GM21825 (cell line): ENCODE results near the gene LAT.
"Not testable (repeated sequence)": the region's sequence is repeated elsewhere in the genome, so short reads cannot be mapped to it uniquely, and the experiment has no call there.

Experiments used
- ATAC-seq: cut with Tn5 transposase; IDR thresholded peaks from one replicate; pipeline ENCODE4 v1.9.1; 2021; ENCODE audit warnings: mild to moderate bottlenecking, moderate library complexity; ENCODE audit not compliant: unreplicated experiment

Gene LAT

DNA sequence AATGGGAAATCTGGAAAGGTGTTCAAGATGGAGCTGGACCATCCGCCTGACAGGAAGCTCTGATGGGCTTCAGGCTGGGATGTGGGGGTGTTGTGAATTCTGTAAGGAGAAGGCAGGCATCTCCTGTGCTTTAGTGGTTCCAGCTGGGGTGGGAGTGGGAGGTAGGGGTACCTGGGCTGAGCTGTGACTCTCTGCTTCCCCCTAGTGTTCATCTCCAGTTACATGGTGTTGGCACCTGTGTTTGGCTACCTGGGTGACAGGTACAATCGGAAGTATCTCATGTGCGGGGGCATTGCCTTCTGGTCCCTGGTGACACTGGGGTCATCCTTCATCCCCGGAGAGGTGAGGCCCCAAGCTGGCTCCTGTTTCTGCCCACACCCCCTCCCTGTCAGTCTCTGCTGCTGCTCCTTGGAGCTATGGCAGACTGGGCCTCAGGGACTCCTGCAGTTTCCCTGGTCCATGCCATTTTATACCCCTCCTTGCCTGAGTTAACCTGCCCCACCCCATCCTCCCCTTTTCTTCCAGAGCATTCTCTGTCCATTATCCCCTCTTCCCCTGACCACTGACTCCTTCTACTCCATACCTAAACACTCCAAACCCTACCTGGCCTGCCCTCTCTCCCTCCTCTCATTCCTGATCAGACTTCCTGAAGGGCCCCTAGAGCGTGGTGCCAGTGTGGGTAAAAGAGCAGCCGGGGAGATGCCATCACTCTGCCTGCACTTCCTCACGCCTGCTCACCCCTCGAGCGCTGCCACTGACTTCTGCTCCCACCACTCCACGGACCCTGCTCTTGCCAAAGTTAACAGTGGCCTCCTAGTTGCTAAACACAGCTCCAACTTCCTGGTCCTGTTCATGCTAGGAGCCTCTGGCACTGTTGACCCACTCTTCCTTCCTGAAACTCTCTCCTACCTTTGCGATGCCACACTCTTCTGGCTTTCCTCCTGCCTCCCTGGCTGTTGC lies 6.9 kb upstream of the LAT start:
- ATAC-seq: no peak

DNA sequence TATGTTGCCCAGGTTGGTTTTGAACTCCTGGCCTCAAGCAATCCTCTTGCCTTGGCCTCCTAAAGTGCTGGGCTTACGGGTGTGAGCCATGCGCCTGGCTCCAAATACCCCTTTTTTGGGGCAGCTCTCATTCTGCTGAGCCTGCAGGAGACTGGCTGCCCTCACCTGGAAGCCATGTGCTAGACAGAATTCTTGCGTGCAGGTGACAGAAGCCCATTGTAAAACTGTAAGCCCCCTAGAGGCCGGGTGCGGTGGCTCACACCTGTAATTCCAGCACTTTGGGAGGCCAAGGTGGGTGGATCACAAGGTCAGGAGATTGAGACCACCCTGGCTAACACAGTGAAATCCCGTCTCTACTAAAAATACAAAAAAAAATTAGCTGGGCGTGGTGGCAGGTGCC lies 4.5 kb upstream of the LAT start:
- ATAC-seq: not testable (repeated sequence)

DNA sequence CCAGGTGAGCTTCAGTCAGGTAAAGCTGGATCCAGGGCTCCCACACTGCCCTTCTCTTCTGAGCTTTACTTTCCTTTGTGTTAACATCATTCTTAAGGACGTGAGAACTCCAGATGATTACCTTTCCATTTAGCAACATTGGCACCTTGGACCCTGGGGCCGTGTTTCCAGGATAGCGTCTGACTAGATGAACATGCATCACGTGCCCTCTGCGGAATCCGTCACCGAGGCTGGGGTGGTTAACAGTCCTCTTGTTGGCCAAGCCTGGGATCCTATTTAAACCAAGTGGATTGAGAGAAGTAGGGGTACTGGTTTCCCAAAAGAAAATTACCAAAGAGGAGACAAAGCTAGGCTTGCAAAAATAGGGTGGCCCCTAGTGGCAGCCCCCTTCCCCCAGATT lies 3.9 kb upstream of the LAT start:
- no peak for ATAC-seq

DNA sequence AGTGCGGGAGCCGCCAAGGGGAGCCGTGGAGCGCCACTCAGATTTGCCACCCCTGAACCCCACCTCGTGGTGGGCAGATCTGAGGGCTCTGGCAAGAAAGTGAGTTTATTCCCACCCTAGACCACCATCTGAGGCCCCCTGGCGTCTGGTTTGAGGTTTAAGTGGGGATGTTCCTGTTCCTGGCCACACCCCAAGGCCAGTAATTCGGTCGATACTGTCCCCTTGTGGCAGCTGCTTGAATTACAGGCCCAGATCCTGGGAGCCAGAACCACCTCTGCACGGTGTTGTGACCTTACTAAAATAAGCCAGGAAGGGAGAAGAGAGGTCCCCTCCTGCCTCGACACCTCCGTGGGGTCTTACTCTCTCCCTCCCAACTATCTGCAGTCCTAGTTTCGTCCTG lies 3.3 kb upstream of the LAT start:
- no peak for ATAC-seq

DNA sequence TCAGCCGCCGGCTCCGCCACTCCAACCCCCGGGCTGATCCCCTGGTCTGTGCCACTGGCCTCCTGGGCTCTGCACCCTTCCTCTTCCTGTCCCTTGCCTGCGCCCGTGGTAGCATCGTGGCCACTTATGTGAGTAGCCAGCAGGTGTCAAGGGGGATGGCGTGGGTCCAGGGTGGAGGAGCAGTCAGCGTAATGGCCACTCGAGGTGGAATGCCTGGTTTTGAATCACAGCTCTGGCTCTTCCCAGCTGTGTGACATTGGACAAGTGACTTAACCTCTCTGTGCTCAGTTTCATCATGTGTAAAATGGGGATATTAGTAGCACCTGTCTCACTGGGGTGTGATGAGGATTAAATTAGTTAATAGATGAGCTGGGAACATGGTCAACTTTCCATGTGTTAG lies 2.4 kb upstream of the LAT start:
- no peak for ATAC-seq

DNA sequence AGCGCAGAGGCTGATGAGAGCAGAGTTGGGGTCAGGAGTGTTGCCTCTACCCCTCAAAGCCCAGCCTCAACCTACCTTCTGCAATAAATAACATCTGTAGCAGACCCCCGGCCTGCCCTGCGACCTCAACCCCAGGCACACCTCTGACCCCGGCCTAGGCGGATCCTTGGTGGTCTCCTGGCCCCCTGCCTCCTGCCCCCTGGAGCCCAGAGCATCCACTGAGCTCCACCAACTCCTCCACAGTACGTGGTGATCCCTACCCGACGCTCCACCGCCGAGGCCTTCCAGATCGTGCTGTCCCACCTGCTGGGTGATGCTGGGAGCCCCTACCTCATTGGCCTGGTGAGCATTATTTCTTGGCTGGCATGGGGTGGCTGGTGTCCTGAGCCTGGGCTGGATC lies 1.9 kb upstream of the LAT start:
- ATAC-seq: no peak

DNA sequence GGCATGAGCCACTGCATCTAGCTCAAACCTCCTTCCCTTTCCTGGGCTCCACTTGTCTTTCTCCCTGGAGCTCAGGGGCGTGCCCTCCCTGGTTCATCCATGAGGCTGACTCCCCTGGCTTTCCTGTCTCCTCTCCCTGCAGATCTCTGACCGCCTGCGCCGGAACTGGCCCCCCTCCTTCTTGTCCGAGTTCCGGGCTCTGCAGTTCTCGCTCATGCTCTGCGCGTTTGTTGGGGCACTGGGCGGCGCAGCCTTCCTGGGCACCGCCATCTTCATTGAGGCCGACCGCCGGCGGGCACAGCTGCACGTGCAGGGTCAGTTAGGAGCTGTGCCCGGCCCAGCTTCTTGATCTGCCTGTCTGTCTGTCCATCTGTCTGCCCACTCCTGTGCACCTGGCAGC lies 1.2 kb upstream of the LAT start:
- no peak for ATAC-seq

DNA sequence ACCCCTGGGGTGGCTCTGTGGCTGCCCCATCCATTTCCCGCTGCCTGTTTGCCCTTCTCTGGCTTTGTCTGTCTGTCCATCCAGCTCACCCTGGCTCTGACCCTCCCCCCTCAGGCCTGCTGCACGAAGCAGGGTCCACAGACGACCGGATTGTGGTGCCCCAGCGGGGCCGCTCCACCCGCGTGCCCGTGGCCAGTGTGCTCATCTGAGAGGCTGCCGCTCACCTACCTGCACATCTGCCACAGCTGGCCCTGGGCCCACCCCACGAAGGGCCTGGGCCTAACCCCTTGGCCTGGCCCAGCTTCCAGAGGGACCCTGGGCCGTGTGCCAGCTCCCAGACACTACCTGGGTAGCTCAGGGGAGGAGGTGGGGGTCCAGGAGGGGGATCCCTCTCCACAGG lies 761 bp upstream of the LAT start:
- ATAC-seq: no peak

GRCh38 chr16:28985211-28986041 lies 574 bp downstream of the LAT start:
- no peak for ATAC-seq

GRCh38 chr16:28986046-28986445 lies 1.2 kb downstream of the LAT start:
- ATAC-seq: no peak

DNA sequence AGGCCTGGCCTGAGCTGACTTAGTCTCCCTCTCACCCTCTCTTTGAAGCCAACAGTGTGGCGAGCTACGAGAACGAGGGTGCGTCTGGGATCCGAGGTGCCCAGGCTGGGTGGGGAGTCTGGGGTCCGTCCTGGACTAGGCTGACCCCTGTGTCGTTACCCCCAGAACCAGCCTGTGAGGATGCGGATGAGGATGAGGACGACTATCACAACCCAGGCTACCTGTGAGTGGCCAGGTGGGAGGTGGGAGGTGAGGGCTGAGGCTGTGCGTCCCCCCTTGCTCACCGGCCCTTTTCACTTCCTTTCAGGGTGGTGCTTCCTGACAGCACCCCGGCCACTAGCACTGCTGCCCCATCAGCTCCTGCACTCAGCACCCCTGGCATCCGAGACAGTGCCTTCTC lies 1.6 kb downstream of the LAT start:
- no peak for ATAC-seq

GRCh38 chr16:28987170-28987853 lies 2.5 kb downstream of the LAT start:
- no peak for ATAC-seq

DNA sequence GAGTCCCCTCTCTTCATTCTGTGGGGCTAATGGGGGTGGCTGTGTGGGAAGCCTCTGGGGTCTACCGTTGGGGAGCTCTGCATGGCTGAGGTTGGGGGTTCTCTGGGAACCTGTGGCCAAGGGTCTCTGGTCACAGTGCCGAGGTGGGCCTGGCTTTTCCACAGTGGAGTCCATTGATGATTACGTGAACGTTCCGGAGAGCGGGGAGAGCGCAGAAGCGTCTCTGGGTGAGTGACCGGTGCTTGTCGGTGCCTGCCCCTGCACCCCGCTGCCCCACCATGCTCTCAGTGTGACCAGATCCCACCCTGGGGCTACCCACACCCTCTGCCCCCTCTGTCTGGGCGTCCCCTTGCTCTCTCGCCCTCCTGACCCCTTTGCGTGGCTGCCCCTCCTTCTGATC lies 4.5 kb downstream of the LAT start:
- ATAC-seq: no peak

GRCh38 chr16:28990375-28991040 lies 5.7 kb downstream of the LAT start:
- no peak for ATAC-seq

DNA sequence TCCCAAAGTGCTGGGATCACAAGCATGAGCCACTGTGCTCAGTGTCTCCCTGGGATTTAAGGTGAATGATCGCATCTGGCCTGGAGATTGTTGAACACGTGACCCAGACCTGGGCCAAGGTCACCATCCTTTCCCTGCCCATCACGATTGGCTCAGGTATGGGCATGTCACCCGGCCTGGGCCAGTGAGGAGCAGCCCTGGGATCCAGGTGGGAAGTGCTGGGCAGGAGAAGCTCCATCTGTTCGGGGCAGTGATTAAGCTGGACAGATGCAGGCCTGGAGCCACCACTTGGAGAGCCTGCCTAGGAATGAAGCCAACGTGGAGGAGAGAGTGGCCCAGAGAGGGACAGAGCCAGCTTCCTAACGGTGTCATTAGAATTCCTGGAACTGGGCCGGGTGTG lies 6.8 kb downstream of the LAT start:
- ATAC-seq: no peak

DNA sequence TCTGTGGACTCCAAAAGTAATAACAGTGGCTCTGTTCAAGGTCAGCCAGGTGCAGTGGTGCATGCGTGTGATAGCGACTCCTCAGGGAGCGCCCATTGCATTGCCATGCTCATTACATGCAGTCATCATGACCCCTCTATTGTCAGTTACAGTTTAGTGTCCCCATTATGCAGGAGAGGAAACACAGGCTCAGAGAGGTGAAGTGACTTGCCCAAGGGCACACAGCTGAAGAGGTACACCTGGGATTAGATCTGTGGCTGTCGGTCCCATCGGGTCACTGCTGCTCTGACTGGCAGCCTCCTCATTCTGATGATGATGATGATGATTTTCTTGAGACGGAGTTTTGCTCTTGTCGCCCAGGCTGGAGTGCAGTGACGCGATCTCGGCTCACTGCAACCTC lies 7.6 kb downstream of the LAT start:
- no peak for ATAC-seq

GRCh38 chr16:28998837-28999236 lies 14.0 kb downstream of the LAT start:
- ATAC-seq: no peak

DNA sequence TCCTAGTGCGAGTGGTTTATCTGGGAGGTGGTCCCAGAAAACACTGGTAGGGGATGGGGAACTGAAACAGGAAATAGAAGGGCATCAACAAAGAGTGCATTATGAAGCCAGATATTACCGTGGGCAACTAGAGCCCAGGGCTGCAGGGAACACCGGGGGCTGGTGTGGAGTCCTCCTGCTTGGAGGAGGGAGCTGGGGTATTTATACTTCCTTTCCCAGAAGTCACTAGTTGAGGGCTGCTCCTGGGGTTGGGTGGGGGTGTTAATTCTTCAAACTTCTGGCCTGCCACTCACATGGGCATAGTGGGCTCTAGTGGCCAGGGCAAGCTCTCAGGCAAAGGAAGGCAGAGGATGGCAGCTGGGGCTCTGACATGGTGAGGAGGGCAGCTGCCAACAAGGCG lies 14.7 kb downstream of the LAT start:
- ATAC-seq: no peak

- ATAC-seq: no peak
Measured at GRCh38 chr16:29000019-29000418, 15.2 kb downstream of the LAT start.

- not testable (repeated sequence) for ATAC-seq
Measured at GRCh38 chr16:29004496-29005139, 19.8 kb downstream of the LAT start.
